IMR-90 (cell line): Measurements from ENCODE around the gene SLC35D1. TPM values are rescaled to one million over a fixed set of nuclear protein-coding genes. Genes with fewer than 3 reads are reported as not detected.

Experiments
- ATAC-seq: fragments of 200-7000 bp; cut with Tn5 transposase; 2 replicates; pipeline ENCODE4 v1.9.1; 2020; ENCODE audit warnings: low read depth, mild to moderate bottlenecking, moderate library complexity
- BruUV-seq: library from RNA; stranded (reverse); fragments of 400-500 nt; replicated peaks from 2 replicates; lab custom pipeline; 2021; lab: Mats Ljungman, UMichigan
- CTCF ChIA-PET: fragments of 300-600 bp; formaldehyde crosslinking; extraction: SDS; loops from one replicate; lab custom pipeline; 2021; ENCODE audit warnings: antibody characterized with exemption; lab: Yijun Ruan, JAX
- POLR2A ChIA-PET: fragments of 300-600 bp; sonication (Branson Sonifier 250); formaldehyde crosslinking; loops from one replicate; lab custom pipeline; 2022; ENCODE audit warnings: antibody characterized with exemption; ENCODE audit not compliant: unreplicated experiment; lab: Charles Lee
- DNase-seq: peaks from one replicate; pipeline ENCODE4 v3.0.0; 2013
- H2AFZ ChIP-seq: replicated peaks from 2 replicates; pipeline ENCODE3; 2013; ENCODE audit warnings: low read length, mild to moderate bottlenecking; ENCODE audit not compliant: poor library complexity
- H2AK5ac ChIP-seq: 2 replicates; pipeline ENCODE4 v1.6.1; 2013; ENCODE audit warnings: low read depth, low read length, inconsistent platforms
- H2AK9ac ChIP-seq: replicated peaks from 2 replicates; pipeline ENCODE3; 2013; ENCODE audit warnings: mild to moderate bottlenecking, low read depth, low read length, moderate library complexity; ENCODE audit not compliant: poor library complexity
- H2BK120ac ChIP-seq: 2 replicates; pipeline ENCODE4 v1.6.1; 2013; ENCODE audit warnings: low read depth, low read length, inconsistent platforms
- H2BK15ac ChIP-seq: 3 replicates; pipeline ENCODE4 v1.6.1; 2013; ENCODE audit warnings: low read depth, low read length, inconsistent platforms
- H2BK20ac ChIP-seq: 2 replicates; pipeline ENCODE4 v1.6.1; 2013; ENCODE audit warnings: low read depth, mild to moderate bottlenecking, inconsistent platforms, low read length, moderate library complexity
- H2BK5ac ChIP-seq: 2 replicates; pipeline ENCODE4 v1.6.1; 2013; ENCODE audit warnings: mild to moderate bottlenecking, low read depth, low read length, inconsistent platforms; ENCODE audit not compliant: poor library complexity, severe bottlenecking
- H3K14ac ChIP-seq: replicated peaks from 2 replicates; pipeline ENCODE4 v1.6.1; 2013; ENCODE audit warnings: low read depth, low read length, inconsistent platforms
- H3K18ac ChIP-seq: 2 replicates; pipeline ENCODE4 v1.6.1; 2013; ENCODE audit warnings: low read depth, low read length, control low read depth
- H3K23ac ChIP-seq: 2 replicates; pipeline ENCODE4 v1.6.1; 2013; ENCODE audit warnings: low read depth, low read length, inconsistent platforms
- H3K27ac ChIP-seq: 2 replicates; pipeline ENCODE4 v1.5.1; 2013; ENCODE audit warnings: mild to moderate bottlenecking, control low read depth, low read length; ENCODE audit not compliant: insufficient read depth
- H3K27me3 ChIP-seq: 2 replicates; pipeline ENCODE4 v1.6.1; 2013; ENCODE audit warnings: low read length; ENCODE audit not compliant: control insufficient read depth, insufficient read depth
- H3K36me3 ChIP-seq: 2 replicates; pipeline ENCODE4 v1.6.1; 2013; ENCODE audit warnings: low read length, mixed read lengths; ENCODE audit not compliant: control insufficient read depth, insufficient read depth
- H3K4ac ChIP-seq: 2 replicates; pipeline ENCODE4 v1.6.1; 2013; ENCODE audit warnings: low read depth, low read length, inconsistent platforms
- H3K4me1 ChIP-seq: 2 replicates; pipeline ENCODE4 v1.6.1; 2013; ENCODE audit warnings: low read length, mixed read lengths; ENCODE audit not compliant: control insufficient read depth, insufficient read depth
- H3K4me2 ChIP-seq: 2 replicates; pipeline ENCODE4 v1.6.1; 2013; ENCODE audit warnings: low read depth, mild to moderate bottlenecking, control low read depth, low read length, moderate library complexity
- H3K4me3 ChIP-seq: 2 replicates; pipeline ENCODE4 v1.5.1; 2013; ENCODE audit warnings: low read depth, mild to moderate bottlenecking, control low read depth, low read length, moderate library complexity; ENCODE audit not compliant: insufficient read depth
- H3K56ac ChIP-seq: 2 replicates; pipeline ENCODE4 v1.6.1; 2013; ENCODE audit warnings: low read length, inconsistent platforms; ENCODE audit not compliant: insufficient read depth; ENCODE audit errors: extremely low read depth
- H3K79me1 ChIP-seq, 2 experiments: 2 replicates each; pipeline ENCODE4 v1.6.1; 2013; ENCODE audit warnings: low read length in 2 of 2, inconsistent platforms in 1 of 2, low read depth in 1 of 2
- H3K9ac ChIP-seq: 2 replicates; pipeline ENCODE4 v1.6.1; 2013; ENCODE audit warnings: low read depth, low read length, control low read depth
- H3K9me1 ChIP-seq: 2 replicates; pipeline ENCODE4 v1.6.1; 2013; ENCODE audit warnings: low read length, inconsistent platforms; ENCODE audit not compliant: insufficient read depth
- H3K9me3 ChIP-seq: 2 replicates; pipeline ENCODE4 v1.6.1; 2013; ENCODE audit warnings: low read length; ENCODE audit not compliant: control insufficient read depth, insufficient read depth
- H4K20me1 ChIP-seq: 2 replicates; pipeline ENCODE4 v1.6.1; 2013; ENCODE audit warnings: low read length, inconsistent platforms; ENCODE audit not compliant: insufficient read depth
- H4K5ac ChIP-seq: 2 replicates; pipeline ENCODE4 v1.6.1; 2013; ENCODE audit warnings: mild to moderate bottlenecking, low read depth, low read length, control low read depth
- H4K8ac ChIP-seq, 2 experiments: 2 replicates each; pipeline ENCODE4 v1.6.1; 2013; ENCODE audit warnings: low read depth in 2 of 2, low read length in 2 of 2, control low read depth in 1 of 2, inconsistent platforms in 1 of 2
- H4K91ac ChIP-seq: 2 replicates; pipeline ENCODE4 v1.6.1; 2013; ENCODE audit warnings: low read depth, low read length, inconsistent platforms; ENCODE audit not compliant: insufficient read depth
- BHLHE40 ChIP-seq: fragments of 150-350 bp; IDR thresholded peaks from 2 replicates; pipeline ENCODE4 v1.6.1; 2016; ENCODE audit warnings: mild to moderate bottlenecking, low read depth, low read length
- CEBPB ChIP-seq: IDR thresholded peaks from 2 replicates; pipeline ENCODE4 v1.6.1; 2012; ENCODE audit warnings: low read depth, low read length, improper control_type of control experiment
- CHD1 ChIP-seq: IDR thresholded peaks from 2 replicates; pipeline ENCODE4 v1.6.1; 2012; ENCODE audit warnings: low read depth, low read length, improper control_type of control experiment
- CTCF ChIP-seq: conservative IDR thresholded peaks from 2 replicates; pipeline ENCODE4 v1.5.1; 2012; ENCODE audit warnings: mild to moderate bottlenecking, low read depth, low read length, improper control_type of control experiment
- ELK1 ChIP-seq: fragments of 150-350 bp; IDR thresholded peaks from 2 replicates; pipeline ENCODE4 v1.6.1; 2016; ENCODE audit warnings: low read depth, mild to moderate bottlenecking, low read length, moderate library complexity, borderline replicate concordance
- FOS ChIP-seq: fragments of 150-350 bp; IDR thresholded peaks from 2 replicates; pipeline ENCODE4 v1.6.1; 2016; ENCODE audit warnings: low read depth, low read length
- MAFK ChIP-seq: IDR thresholded peaks from 2 replicates; pipeline ENCODE4 v1.6.1; 2012; ENCODE audit warnings: low read depth, low read length, improper control_type of control experiment
- MAZ ChIP-seq: IDR thresholded peaks from 2 replicates; pipeline ENCODE4 v1.6.1; 2012; ENCODE audit warnings: low read depth, mild to moderate bottlenecking, low read length, improper control_type of control experiment, moderate library complexity, borderline replicate concordance
- MXI1 ChIP-seq: IDR thresholded peaks from 2 replicates; pipeline ENCODE4 v1.6.1; 2012; ENCODE audit warnings: low read depth, mild to moderate bottlenecking, low read length, moderate library complexity, borderline replicate concordance
- NFE2L2 ChIP-seq: fragments of 150-350 bp; IDR thresholded peaks from 2 replicates; pipeline ENCODE4 v1.6.1; 2016; ENCODE audit warnings: low read depth, mild to moderate bottlenecking, low read length
- POLR2A ChIP-seq: IDR thresholded peaks from 2 replicates; pipeline ENCODE4 v1.6.1; 2012; ENCODE audit warnings: mild to moderate bottlenecking, low read depth, low read length
- RAD21 ChIP-seq: IDR thresholded peaks from 2 replicates; pipeline ENCODE4 v1.6.1; 2012; ENCODE audit warnings: low read length, improper control_type of control experiment
- RCOR1 ChIP-seq: IDR thresholded peaks from 2 replicates; pipeline ENCODE4 v1.6.1; 2012; ENCODE audit warnings: mild to moderate bottlenecking, low read length, improper control_type of control experiment; ENCODE audit not compliant: insufficient replicate concordance
- RFX5 ChIP-seq: IDR thresholded peaks from 2 replicates; pipeline ENCODE4 v1.8.0; 2012; ENCODE audit warnings: low read depth, mild to moderate bottlenecking, low read length, moderate library complexity
- SMC3 ChIP-seq: fragments of 150-350 bp; IDR thresholded peaks from 2 replicates; pipeline ENCODE4 v1.6.1; 2016; ENCODE audit warnings: low read depth, mild to moderate bottlenecking, antibody characterized with exemption, low read length, moderate library complexity
- WGBS, 2 experiments: methylation state at CpG; one replicate each; pipeline versions ENCODE4 v1.1.5 to v1.1.7; 2013; ENCODE audit warnings: missing lambda C conversion rate in 2 of 2; ENCODE audit not compliant: insufficient read length in 1 of 2; ENCODE audit errors: extremely low coverage in 2 of 2; 5-methylcytosine and 5-hydroxymethylcytosine counted together
- dilution Hi-C: fragments of 300-500 bp; cut with HindIII; formaldehyde crosslinking; loops from one replicate; pipeline ENCODE4 v1.14.3; 2018; ENCODE audit warnings: low sequenced_read_pairs; ENCODE audit not compliant: unreplicated experiment
- in situ Hi-C: fragments of 300-500 bp; cut with MboI; formaldehyde crosslinking; loops from 3 replicates; pipeline ENCODE4 v1.14.3; 2019; ENCODE audit warnings: low sequenced_read_pairs, inconsistent platforms, mixed read lengths
- intact Hi-C: fragments of 100-400 bp; cut with micrococcal nuclease; formaldehyde crosslinking; loops from 2 replicates; pipeline ENCODE4 v1.10.0; 2022
- polyA plus RNA-seq, 3 experiments: library from polyadenylated mRNA; depleted of rRNA; stranded (reverse); fragments of >200 nt; gene quantifications; 2 replicates each; pipeline ENCODE4 v1.2.3, GENCODE V29; 2012; ENCODE audit warnings: low replicate concordance in 1 of 3
- total RNA-seq: library from RNA; depleted of rRNA; stranded (reverse); fragments of >200 nt; gene quantifications from 2 replicates; pipeline ENCODE4 v1.2.3, GENCODE V29; 2012
- TF ChIP-seq, protein P1 (sequence below): fragments of 150-350 bp; IDR thresholded peaks from 2 replicates; pipeline ENCODE4 v1.6.1; 2017; ENCODE audit warnings: mild to moderate bottlenecking, antibody characterized with exemption, low read length, low read depth

The SLC35D1 gene
- total and polyA plus RNA-seq, 2 of the 4 experiments (the other 2 are of a cell fraction) = 7.2 to 16.3 TPM

GRCh38 chr1:67103548-67103947 lies 49.6 kb upstream of the SLC35D1 start:
- dilution Hi-C loops (no loop called here), intact Hi-C loops (no loop called here), in situ Hi-C loops (no loop called here)
- Histone ChIP-seq H4K5ac (no peak overlapping the region), H4K20me1 (no peaks in the 10 kb centered on the region), H3K23ac (no peak overlapping the region), H2BK5ac (no peak overlapping the region), H4K8ac (no peak overlapping the region), H3K27me3 (no peaks in the 10 kb centered on the region), H2BK120ac (no peak overlapping the region), H3K56ac (no peak overlapping the region), H3K9me3 (no peaks in the 10 kb centered on the region), H3K4me2 (no peak overlapping the region), H3K9me1 (no peaks in the 10 kb centered on the region), H3K36me3 (no peaks in the 10 kb centered on the region), H2BK20ac (no peak overlapping the region), H3K18ac (no peak overlapping the region), H2AK9ac (no peak overlapping the region), H3K79me1 (no peaks in the 10 kb centered on the region), H2BK15ac (no peak overlapping the region), H3K4me3 (no peak overlapping the region), H3K4me1 (peaks cover 3% of the 10 kb centered on the region), H2AK5ac (no peak overlapping the region), H3K4ac (no peak overlapping the region), H2AFZ (no peak overlapping the region), H3K14ac (no peak overlapping the region), H3K9ac (no peak overlapping the region), H4K91ac (no peak overlapping the region), H3K27ac (no peak overlapping the region)
- TF ChIP-seq MAZ (no peak), CEBPB (no peak), CHD1 (no peak), RFX5 (no peak), POLR2A (no peak), BHLHE40 (no peak), MAFK (no peak), MXI1 (no peak), RAD21 (no peak), CTCF (no peak), FOS (no peak), RCOR1 (no peak), NFE2L2 (no peak), ELK1 (no peak), SMC3 (no peak)
- TF ChIP-seq, protein P1, sequence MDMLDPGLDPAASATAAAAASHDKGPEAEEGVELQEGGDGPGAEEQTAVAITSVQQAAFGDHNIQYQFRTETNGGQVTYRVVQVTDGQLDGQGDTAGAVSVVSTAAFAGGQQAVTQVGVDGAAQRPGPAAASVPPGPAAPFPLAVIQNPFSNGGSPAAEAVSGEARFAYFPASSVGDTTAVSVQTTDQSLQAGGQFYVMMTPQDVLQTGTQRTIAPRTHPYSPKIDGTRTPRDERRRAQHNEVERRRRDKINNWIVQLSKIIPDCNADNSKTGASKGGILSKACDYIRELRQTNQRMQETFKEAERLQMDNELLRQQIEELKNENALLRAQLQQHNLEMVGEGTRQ = no peak
- no CpG with 5 or more reads among the region's 1 CpG for WGBS, 2 experiments
- DNase-seq = no peak
- CTCF ChIA-PET = interaction anchor here (0.6 kb wide), 1 partner anchor 1794 kb away, joined by 4 read pairs; the partner anchor contains the start of gene DNAJC6
- no peak for ATAC-seq
- POLR2A ChIA-PET = no interaction called here
- BruUV-seq = no TSS peak
